ENCODE measurements around the gene PCBP2. TPM values are rescaled to one million over a fixed set of nuclear protein-coding genes. Genes with fewer than 3 reads are reported as not detected.
A peak's percentile ranks its signal among the peaks of the same experiment; 100 is the strongest.

PCBP2 gene
- total RNA-seq, 2 donors from 2014 or later, result 322 to 534 TPM

GRCh38 chr12:53450936-53451335 is 966 bp upstream of the PCBP2 start:
- no peak overlapping the region for H3K4me3 ChIP-seq
- no peaks in the 10 kb centered on the region for H3K27me3 ChIP-seq (replicated peaks; ENCODE audit: insufficient read depth)
- no peaks in the 10 kb centered on the region for H3K9me3 ChIP-seq
- TF ChIP-seq POLR2A (IDR thresholded peaks at IDR 0.05), result no peak
- no peak for TF ChIP-seq POLR2AphosphoS5 (IDR thresholded peaks at IDR 0.05)
- no peak for TF ChIP-seq CTCF (IDR thresholded peaks at IDR 0.05)
- peak overlapping the region in 1 of 2 donors; percentile 97 for H3K27ac ChIP-seq
- intact Hi-C loops (cut with DNase I), result loop anchor here (5.0 kb wide), 1 partner anchor 51 kb away; the partner anchor contains the start of gene TARBP2
- WGBS, result 83% methylated on average over 7 of the region's 7 CpGs
- peaks cover 6% of the 10 kb centered on the region for H3K4me1 ChIP-seq (replicated peaks)
- peaks cover 0 to 16% of the 10 kb centered on the region in 2 donors for H3K36me3 ChIP-seq
- DNase-seq (ENCODE audit: low spot score), result no peak

- peaks cover 6 to 29% of the 10 kb centered on the region in 2 donors for H3K36me3 ChIP-seq
- DNase-seq (ENCODE audit: low spot score), result peak; percentile 77
- peak; percentile 39 for TF ChIP-seq POLR2AphosphoS5 (IDR thresholded peaks at IDR 0.05)
- no peak for TF ChIP-seq POLR2A (IDR thresholded peaks at IDR 0.05)
- peak in 2 of 4 experiments; percentile 16 to 60 for TF ChIP-seq CTCF (IDR thresholded peaks at IDR 0.05)
- intact Hi-C loops (cut with DNase I), result loop anchor here (5.0 kb wide), 1 partner anchor 50 kb away; the partner anchor contains the start of gene TARBP2
- peak overlapping the region; percentile 72 to 85 for H3K4me3 ChIP-seq
- no peaks in the 10 kb centered on the region for H3K9me3 ChIP-seq
- WGBS, result under 1% methylated on average over 59 of the region's 82 CpGs
- H3K27me3 ChIP-seq (replicated peaks; ENCODE audit: insufficient read depth), result no peaks in the 10 kb centered on the region
- peak overlapping the region; percentile 97 for H3K27ac ChIP-seq
- peaks cover 6% of the 10 kb centered on the region for H3K4me1 ChIP-seq (replicated peaks)
These were observed 516 bp downstream of the PCBP2 start for GRCh38 chr12:53452159-53453077.

- DNase-seq (ENCODE audit: low spot score), result no peak
- H3K27ac ChIP-seq, result no peak overlapping the region
- peaks cover 8 to 37% of the 10 kb centered on the region in 2 donors for H3K36me3 ChIP-seq
- no peak for TF ChIP-seq CTCF (IDR thresholded peaks at IDR 0.05)
- TF ChIP-seq POLR2AphosphoS5 (IDR thresholded peaks at IDR 0.05), result no peak
- TF ChIP-seq POLR2A (IDR thresholded peaks at IDR 0.05), result no peak
- intact Hi-C loops (cut with DNase I), result loop anchor here (5.0 kb wide), 1 partner anchor 48 kb away; the partner anchor contains the start of gene TARBP2
- 17% methylated on average over 6 of the region's 6 CpGs for WGBS
- H3K9me3 ChIP-seq, result no peaks in the 10 kb centered on the region
- H3K4me3 ChIP-seq, result peak overlapping the region in 1 of 2 donors; percentile 85
- H3K27me3 ChIP-seq (replicated peaks; ENCODE audit: insufficient read depth), result no peaks in the 10 kb centered on the region
- peaks cover 6% of the 10 kb centered on the region for H3K4me1 ChIP-seq (replicated peaks)
These were observed 2.2 kb downstream of the PCBP2 start for GRCh38 chr12:53453953-53454640.

GRCh38 chr12:53454707-53455106 is 2.8 kb downstream of the PCBP2 start:
- Histone ChIP-seq H3K36me3 (peaks cover 8 to 43% of the 10 kb centered on the region in 2 donors), H3K27me3 (replicated peaks; ENCODE audit: insufficient read depth) (no peaks in the 10 kb centered on the region), H3K27ac (no peak overlapping the region), H3K9me3 (no peaks in the 10 kb centered on the region), H3K4me1 (replicated peaks) (peaks cover 6% of the 10 kb centered on the region), H3K4me3 (no peak overlapping the region)
- intact Hi-C loops (cut with DNase I), result loop anchor here (5.0 kb wide), 1 partner anchor 48 kb away; the partner anchor contains the start of gene TARBP2
- no peak for DNase-seq (ENCODE audit: low spot score)
- WGBS, result 42% methylated on average over 3 of the region's 3 CpGs
- TF ChIP-seq POLR2AphosphoS5 (IDR thresholded peaks at IDR 0.05), result no peak
- TF ChIP-seq CTCF (IDR thresholded peaks at IDR 0.05), result no peak
- no peak for TF ChIP-seq POLR2A (IDR thresholded peaks at IDR 0.05)

Data from prostate gland (tissue), 2 donors.